HEK293 (cell line): ENCODE measurements around the gene TDP1.

Experiments used
- KLF10 ChIP-seq: fragments of 450-650 bp; IDR thresholded peaks from 2 replicates; pipeline ENCODE4 v1.5.1; 2018; ENCODE audit warnings: missing biosample characterization, mild to moderate bottlenecking, missing genetic modification characterization
- KLF17 ChIP-seq: fragments of 450-650 bp; formaldehyde crosslinking; IDR thresholded peaks from 2 replicates; pipeline ENCODE4 v1.5.1; 2016; ENCODE audit warnings: missing biosample characterization, missing genetic modification characterization
- KLF8 ChIP-seq: fragments of 450-650 bp; formaldehyde crosslinking; IDR thresholded peaks from 2 replicates; pipeline ENCODE4 v1.5.1; 2016; ENCODE audit warnings: missing biosample characterization, missing genetic modification characterization
- OSR2 ChIP-seq: fragments of 450-650 bp; formaldehyde crosslinking; IDR thresholded peaks from 2 replicates; pipeline ENCODE4 v1.5.1; 2016; ENCODE audit warnings: missing biosample characterization, missing genetic modification characterization
- PRDM10 ChIP-seq: fragments of 450-650 bp; formaldehyde crosslinking; IDR thresholded peaks from 2 replicates; pipeline ENCODE4 v1.5.1; 2016; ENCODE audit warnings: missing biosample characterization, missing genetic modification characterization
- PRDM6 ChIP-seq: fragments of 450-650 bp; formaldehyde crosslinking; IDR thresholded peaks from 2 replicates; pipeline ENCODE4 v1.5.1; 2017; ENCODE audit warnings: missing biosample characterization, missing genetic modification characterization
- SALL2 ChIP-seq: fragments of 450-650 bp; formaldehyde crosslinking; IDR thresholded peaks from 2 replicates; pipeline ENCODE4 v1.5.0; 2017; ENCODE audit warnings: missing biosample characterization, mild to moderate bottlenecking, missing genetic modification characterization, borderline replicate concordance
- SCRT1 ChIP-seq: fragments of 450-650 bp; formaldehyde crosslinking; IDR thresholded peaks from 2 replicates; pipeline ENCODE4 v1.5.1; 2016; ENCODE audit warnings: missing biosample characterization, missing genetic modification characterization, borderline replicate concordance
- SP2 ChIP-seq: fragments of 450-650 bp; formaldehyde crosslinking; IDR thresholded peaks from 2 replicates; pipeline ENCODE4 v1.5.1; 2016; ENCODE audit warnings: missing biosample characterization, missing genetic modification characterization
- ZBTB20 ChIP-seq: fragments of 450-650 bp; formaldehyde crosslinking; IDR thresholded peaks from 2 replicates; pipeline ENCODE4 v1.5.1; 2016; ENCODE audit warnings: missing biosample characterization, missing genetic modification characterization
- ZFP69B ChIP-seq: fragments of 450-650 bp; formaldehyde crosslinking; IDR thresholded peaks from 2 replicates; pipeline ENCODE4 v1.5.1; 2016; ENCODE audit warnings: missing biosample characterization, missing genetic modification characterization
- ZNF146 ChIP-seq: fragments of 450-650 bp; formaldehyde crosslinking; IDR thresholded peaks from 2 replicates; pipeline ENCODE4 v1.5.1; 2016; ENCODE audit warnings: missing biosample characterization, missing genetic modification characterization
- ZNF23 ChIP-seq: fragments of 450-650 bp; formaldehyde crosslinking; IDR thresholded peaks from 2 replicates; pipeline ENCODE4 v1.5.1; 2016; ENCODE audit warnings: missing biosample characterization, missing genetic modification characterization, borderline replicate concordance
- ZNF26 ChIP-seq: fragments of 450-650 bp; formaldehyde crosslinking; IDR thresholded peaks from 2 replicates; pipeline ENCODE4 v1.5.1; 2016; ENCODE audit warnings: missing biosample characterization, missing genetic modification characterization
- ZNF280D ChIP-seq: fragments of 450-650 bp; formaldehyde crosslinking; IDR thresholded peaks from 2 replicates; pipeline ENCODE4 v1.5.1; 2016; ENCODE audit warnings: missing biosample characterization, missing genetic modification characterization
- ZNF37A ChIP-seq: fragments of 450-650 bp; IDR thresholded peaks from 2 replicates; pipeline ENCODE4 v1.5.1; 2018; ENCODE audit warnings: missing biosample characterization, missing genetic modification characterization
- ZNF391 ChIP-seq: fragments of 450-650 bp; formaldehyde crosslinking; IDR thresholded peaks from 2 replicates; pipeline ENCODE4 v1.5.1; 2016; ENCODE audit warnings: low read depth, missing biosample characterization, missing genetic modification characterization, borderline replicate concordance
- ZNF449 ChIP-seq: fragments of 450-650 bp; formaldehyde crosslinking; IDR thresholded peaks from 2 replicates; pipeline ENCODE4 v1.5.1; 2017; ENCODE audit warnings: missing biosample characterization, mild to moderate bottlenecking, missing genetic modification characterization, moderate library complexity
- ZNF580 ChIP-seq: fragments of 450-650 bp; formaldehyde crosslinking; IDR thresholded peaks from 2 replicates; pipeline ENCODE4 v1.5.1; 2016; ENCODE audit warnings: missing biosample characterization, missing genetic modification characterization
- ZNF629 ChIP-seq: fragments of 450-650 bp; formaldehyde crosslinking; IDR thresholded peaks from 2 replicates; pipeline ENCODE4 v1.5.1; 2017; ENCODE audit warnings: missing biosample characterization, missing genetic modification characterization
- ZNF776 ChIP-seq: fragments of 450-650 bp; formaldehyde crosslinking; IDR thresholded peaks from 2 replicates; pipeline ENCODE4 v1.5.0; 2017; ENCODE audit warnings: missing biosample characterization, missing genetic modification characterization, borderline replicate concordance
- ZSCAN23 ChIP-seq: fragments of 450-650 bp; formaldehyde crosslinking; IDR thresholded peaks from 2 replicates; pipeline ENCODE4 v1.5.1; 2016; ENCODE audit warnings: missing biosample characterization, missing genetic modification characterization
- ZSCAN30 ChIP-seq: fragments of 450-650 bp; IDR thresholded peaks from 2 replicates; pipeline ENCODE4 v1.5.1; 2018; ENCODE audit warnings: missing biosample characterization, mild to moderate bottlenecking, missing genetic modification characterization, moderate library complexity
- ZSCAN5A ChIP-seq: fragments of 450-650 bp; formaldehyde crosslinking; IDR thresholded peaks from 2 replicates; pipeline ENCODE4 v1.5.1; 2016; ENCODE audit warnings: missing biosample characterization, missing genetic modification characterization
- ZXDB ChIP-seq: fragments of 450-650 bp; formaldehyde crosslinking; IDR thresholded peaks from 2 replicates; pipeline ENCODE4 v1.5.1; 2016; ENCODE audit warnings: missing biosample characterization, missing genetic modification characterization

Gene TDP1

GRCh38 chr14:89912667-89913211, 43.0 kb upstream of the TDP1 start (continued):
- peak; percentile 71 for TF ChIP-seq PRDM10 (tag by site-specific recombination)
- TF ChIP-seq KLF10 (tag by site-specific recombination) = no peak
- peak; percentile 91 for TF ChIP-seq PRDM6 (tag by site-specific recombination)
- 0 out of 2 replicates have a peak, but pooled peaks have one; percentile 9 for TF ChIP-seq ZSCAN23 (tag by site-specific recombination)
- TF ChIP-seq ZNF37A (tag by site-specific recombination) = no peak
- TF ChIP-seq ZNF776 = no peak
- TF ChIP-seq KLF17 (tag by site-specific recombination) = no peak
- TF ChIP-seq ZSCAN30 (tag by site-specific recombination) = peak; percentile 43; the same call in 1 of the 2 replicates
- no peak for TF ChIP-seq ZFP69B (tag by site-specific recombination)
- TF ChIP-seq ZNF391 (tag by site-specific recombination) = no peak
- no peak for TF ChIP-seq ZNF580 (tag by site-specific recombination)
- TF ChIP-seq ZNF280D (tag by site-specific recombination) = no peak
- no peak for TF ChIP-seq ZNF26 (tag by site-specific recombination)
- no peak for TF ChIP-seq ZXDB
- TF ChIP-seq SCRT1 = no peak
- TF ChIP-seq ZNF629 = peak; percentile 63
- no peak for TF ChIP-seq ZNF449
- no peak for TF ChIP-seq SALL2
- no peak for TF ChIP-seq ZSCAN5A (tag by site-specific recombination)
- peak; percentile 83 for TF ChIP-seq OSR2 (tag by site-specific recombination)
- no peak for TF ChIP-seq ZNF146
- TF ChIP-seq ZNF23 (tag by site-specific recombination) = no peak
- TF ChIP-seq KLF8 (tag by site-specific recombination) = no peak
- TF ChIP-seq ZBTB20 (tag by site-specific recombination) = peak; percentile 32; the same call in 1 of the 2 replicates
- no peak for TF ChIP-seq SP2
- TF ChIP-seq, all 188 proteins: peak for 26
